Fibroblast of lung (primary cell): ENCODE data around the gene WDR46. TPM values are rescaled to one million over a fixed set of nuclear protein-coding genes. Genes with fewer than 3 reads are reported as not detected.

Source experiments
- DNase-seq, 2 donors: peaks; one replicate each; pipeline versions ENCODE4 v3.0.0 to v3.0.0-alpha.2; 2010; ENCODE audit warnings: low read depth in 2 of 2
- H2AFZ ChIP-seq: 2 replicates; pipeline ENCODE4 v1.5.1; 2012; ENCODE audit warnings: low read length, control low read depth, inconsistent platforms
- H3K27ac ChIP-seq: 2 replicates; pipeline ENCODE4 v1.5.1; 2011; ENCODE audit warnings: low read length, control low read depth; ENCODE audit not compliant: insufficient read depth
- H3K27me3 ChIP-seq: 2 replicates; pipeline ENCODE4 v1.5.1; 2011; ENCODE audit warnings: mild to moderate bottlenecking, low read length; ENCODE audit not compliant: control insufficient read depth, insufficient read depth
- H3K36me3 ChIP-seq: 2 replicates; pipeline ENCODE4 v1.5.1; 2011; ENCODE audit warnings: low read length; ENCODE audit not compliant: control insufficient read depth, insufficient read depth
- H3K4me1 ChIP-seq: 2 replicates; pipeline ENCODE4 v1.5.1; 2011; ENCODE audit warnings: low read length; ENCODE audit not compliant: control insufficient read depth, insufficient read depth; ENCODE audit errors: extremely low read depth
- H3K4me2 ChIP-seq: 2 replicates; pipeline ENCODE4 v1.5.1; 2011; ENCODE audit warnings: low read length, control low read depth; ENCODE audit not compliant: insufficient read depth; ENCODE audit errors: extremely low read depth
- H3K4me3 ChIP-seq, 4 experiments: fragments of 200-600 bp in 1 of 4; sonication (generic) in 1 of 4; replicated peaks in 1 of 4; 2 replicates each; pipeline ENCODE4 v1.5.1; 2011 to 2016; ENCODE audit warnings: low read length in 4 of 4, low read depth in 3 of 4, mild to moderate bottlenecking in 3 of 4, control low read depth in 2 of 4, inconsistent platforms in 1 of 4, mixed read lengths in 1 of 4; ENCODE audit not compliant: insufficient read depth in 1 of 4; ENCODE audit errors: control extremely low read depth in 1 of 4
- H3K79me2 ChIP-seq: 2 replicates; pipeline ENCODE4 v1.5.1; 2012; ENCODE audit warnings: mild to moderate bottlenecking, low read length, inconsistent platforms; ENCODE audit not compliant: control insufficient read depth, insufficient read depth
- H3K9ac ChIP-seq: 2 replicates; pipeline ENCODE4 v1.5.1; 2011; ENCODE audit warnings: mild to moderate bottlenecking, low read length, control low read depth; ENCODE audit not compliant: insufficient read depth
- H3K9me3 ChIP-seq: 2 replicates; pipeline ENCODE4 v1.5.1; 2012; ENCODE audit warnings: low read depth, low read length; ENCODE audit not compliant: control insufficient read depth, insufficient read depth
- H4K20me1 ChIP-seq: 2 replicates; pipeline ENCODE4 v1.5.1; 2011; ENCODE audit warnings: low read length; ENCODE audit not compliant: control insufficient read depth, insufficient read depth; ENCODE audit errors: extremely low read depth
- EZH2 ChIP-seq: IDR thresholded peaks from 2 replicates; pipeline ENCODE4 v1.5.1; 2012; ENCODE audit warnings: low read length, control low read depth, mild to moderate bottlenecking; ENCODE audit errors: missing control alignments
- polyA plus RNA-seq, 2 donors: library from polyadenylated mRNA; depleted of rRNA in 1 of 2; stranded (reverse) in 1 of 2; unstranded in 1 of 2; fragments of >200 nt; gene quantifications; 2 replicates each; pipeline ENCODE4 v1.2.1, GENCODE V29; 2011 to 2012; ENCODE audit warnings: missing spikeins in 1 of 2
- total RNA-seq: library from RNA; depleted of rRNA; stranded (reverse); fragments of >200 nt; gene quantifications from 2 replicates; pipeline ENCODE4 v1.2.1, GENCODE V29; 2014
- TF ChIP-seq, protein P1 (sequence below), 2 donors: IDR thresholded peaks in 1 of 2; conservative IDR thresholded peaks in 1 of 2; 1 replicate in 1 of 2; 2 replicates in 1 of 2; pipeline ENCODE4 v1.5.1; 2011 to 2012; ENCODE audit warnings: low read length in 2 of 2, control low read depth in 1 of 2, inconsistent platforms in 1 of 2, low read depth in 1 of 2, mild to moderate bottlenecking in 1 of 2

WDR46 gene
- total and polyA plus RNA-seq, 2 donors (not counting 1 experiment from before 2014, with no cell fraction given): 31.1 to 55.2 TPM

GRCh38 chr6:33252759-33253158 lies 36.3 kb downstream of the WDR46 start:
- no peaks in the 10 kb centered on the region for H3K9me3 ChIP-seq
- peaks cover 16% of the 10 kb centered on the region for H3K4me1 ChIP-seq
- peak in 1 of 2 donors; percentile 55 for DNase-seq
- H3K4me3 ChIP-seq: no peak overlapping the region
- no peak overlapping the region for H3K27ac ChIP-seq
- H2AFZ ChIP-seq: no peak overlapping the region
- no peak overlapping the region for H3K4me2 ChIP-seq
- H4K20me1 ChIP-seq: no peaks in the 10 kb centered on the region
- no peaks in the 10 kb centered on the region for H3K79me2 ChIP-seq
- H3K27me3 ChIP-seq: no peaks in the 10 kb centered on the region
- H3K9ac ChIP-seq: no peak overlapping the region
- no peak for TF ChIP-seq EZH2
- TF ChIP-seq, protein P1, sequence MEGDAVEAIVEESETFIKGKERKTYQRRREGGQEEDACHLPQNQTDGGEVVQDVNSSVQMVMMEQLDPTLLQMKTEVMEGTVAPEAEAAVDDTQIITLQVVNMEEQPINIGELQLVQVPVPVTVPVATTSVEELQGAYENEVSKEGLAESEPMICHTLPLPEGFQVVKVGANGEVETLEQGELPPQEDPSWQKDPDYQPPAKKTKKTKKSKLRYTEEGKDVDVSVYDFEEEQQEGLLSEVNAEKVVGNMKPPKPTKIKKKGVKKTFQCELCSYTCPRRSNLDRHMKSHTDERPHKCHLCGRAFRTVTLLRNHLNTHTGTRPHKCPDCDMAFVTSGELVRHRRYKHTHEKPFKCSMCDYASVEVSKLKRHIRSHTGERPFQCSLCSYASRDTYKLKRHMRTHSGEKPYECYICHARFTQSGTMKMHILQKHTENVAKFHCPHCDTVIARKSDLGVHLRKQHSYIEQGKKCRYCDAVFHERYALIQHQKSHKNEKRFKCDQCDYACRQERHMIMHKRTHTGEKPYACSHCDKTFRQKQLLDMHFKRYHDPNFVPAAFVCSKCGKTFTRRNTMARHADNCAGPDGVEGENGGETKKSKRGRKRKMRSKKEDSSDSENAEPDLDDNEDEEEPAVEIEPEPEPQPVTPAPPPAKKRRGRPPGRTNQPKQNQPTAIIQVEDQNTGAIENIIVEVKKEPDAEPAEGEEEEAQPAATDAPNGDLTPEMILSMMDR (conservative IDR thresholded peaks at IDR 0.05 in 1 of 2, IDR thresholded peaks at IDR 0.05 in 1 of 2; ENCODE audit: low read depth in 1 of 2, low read length in 2 of 2): no peak
- H3K36me3 ChIP-seq: no peaks in the 10 kb centered on the region

DNA sequence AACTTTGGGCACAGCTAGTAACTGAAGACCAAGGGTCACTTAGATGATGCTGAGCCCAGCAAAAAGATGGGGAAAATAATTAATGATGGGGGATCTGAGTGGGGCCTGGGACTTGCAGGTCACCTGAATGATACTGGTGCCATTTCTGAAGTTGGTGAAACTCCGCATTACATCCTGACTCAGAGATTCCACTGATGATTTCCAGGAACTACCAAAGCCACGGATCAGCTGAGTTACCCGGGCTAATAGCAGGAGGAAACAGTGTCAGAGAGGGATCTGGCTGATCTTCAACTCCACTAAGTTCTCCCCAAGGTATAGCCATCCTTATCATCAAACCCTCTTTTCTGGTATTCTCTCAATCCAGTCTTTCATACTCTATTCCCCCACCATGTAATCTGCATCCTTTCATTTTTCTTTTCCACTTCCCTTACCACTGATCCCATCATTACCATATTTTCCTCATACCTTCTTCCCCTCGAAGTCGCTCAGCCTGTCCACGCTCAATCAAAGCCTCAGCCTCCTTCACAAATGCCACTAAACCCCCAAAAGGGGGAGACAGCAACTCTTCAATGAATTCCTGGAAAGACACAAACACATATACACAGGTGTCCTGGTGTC lies 37.5 kb downstream of the WDR46 start:
- DNase-seq: peak in 1 of 2 donors; percentile 44
- Histone ChIP-seq H3K79me2 (no peaks in the 10 kb centered on the region), H3K36me3 (no peaks in the 10 kb centered on the region), H3K9ac (no peak overlapping the region), H3K27ac (no peak overlapping the region), H4K20me1 (no peaks in the 10 kb centered on the region), H3K4me1 (peaks cover 16% of the 10 kb centered on the region), H3K9me3 (no peaks in the 10 kb centered on the region), H3K4me2 (no peak overlapping the region), H3K4me3 (no peak overlapping the region), H3K27me3 (no peaks in the 10 kb centered on the region), H2AFZ (no peak overlapping the region)
- no peak for TF ChIP-seq EZH2
- TF ChIP-seq, protein P1 (conservative IDR thresholded peaks at IDR 0.05 in 1 of 2, IDR thresholded peaks at IDR 0.05 in 1 of 2; ENCODE audit: low read depth in 1 of 2, low read length in 2 of 2): no peak

DNA sequence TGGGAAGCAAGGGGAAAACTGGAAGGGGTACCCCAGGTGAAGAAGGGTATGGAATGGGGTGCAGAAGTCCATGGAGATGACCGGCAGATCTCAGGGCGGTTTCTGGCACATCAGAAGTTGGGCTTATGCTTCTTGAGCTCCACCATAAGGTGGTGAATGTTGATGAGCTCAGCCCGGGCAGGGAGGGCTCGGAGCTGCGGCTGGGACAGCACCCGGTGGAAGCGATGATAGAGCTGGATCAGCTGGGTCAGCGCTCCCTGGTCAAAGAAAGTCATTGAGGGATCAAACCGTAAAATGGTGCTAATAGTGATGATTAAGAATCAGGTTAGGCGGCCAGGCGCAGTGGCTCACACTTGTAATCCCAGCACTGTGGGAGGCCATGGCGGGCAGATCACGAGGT lies 38.3 kb downstream of the WDR46 start:
- peak overlapping the region; percentile 94 for H3K27ac ChIP-seq
- peak overlapping the region in 1 of 4 experiments; percentile 68 for H3K4me3 ChIP-seq
- TF ChIP-seq EZH2: no peak
- TF ChIP-seq, protein P1 (conservative IDR thresholded peaks at IDR 0.05 in 1 of 2, IDR thresholded peaks at IDR 0.05 in 1 of 2; ENCODE audit: low read depth in 1 of 2, low read length in 2 of 2): no peak
- H3K36me3 ChIP-seq: no peaks in the 10 kb centered on the region
- H3K4me1 ChIP-seq: peaks cover 16% of the 10 kb centered on the region
- no peaks in the 10 kb centered on the region for H4K20me1 ChIP-seq
- no peak overlapping the region for H2AFZ ChIP-seq
- no peak for DNase-seq
- H3K9me3 ChIP-seq: no peaks in the 10 kb centered on the region
- no peak overlapping the region for H3K9ac ChIP-seq
- H3K27me3 ChIP-seq: no peaks in the 10 kb centered on the region
- H3K79me2 ChIP-seq: no peaks in the 10 kb centered on the region
- H3K4me2 ChIP-seq: peak overlapping the region; percentile 42
